HG03095 (cell line): ENCODE data around the gene MCM5.
"Not testable (repeated sequence)": the region's sequence is repeated elsewhere in the genome, so short reads cannot be mapped to it uniquely, and the experiment has no call there.

ENCODE experiments used
- ATAC-seq: cut with Tn5 transposase; IDR thresholded peaks from one replicate; pipeline ENCODE4 v1.9.1; 2021; ENCODE audit warnings: moderate library complexity; ENCODE audit not compliant: unreplicated experiment

The MCM5 gene

DNA sequence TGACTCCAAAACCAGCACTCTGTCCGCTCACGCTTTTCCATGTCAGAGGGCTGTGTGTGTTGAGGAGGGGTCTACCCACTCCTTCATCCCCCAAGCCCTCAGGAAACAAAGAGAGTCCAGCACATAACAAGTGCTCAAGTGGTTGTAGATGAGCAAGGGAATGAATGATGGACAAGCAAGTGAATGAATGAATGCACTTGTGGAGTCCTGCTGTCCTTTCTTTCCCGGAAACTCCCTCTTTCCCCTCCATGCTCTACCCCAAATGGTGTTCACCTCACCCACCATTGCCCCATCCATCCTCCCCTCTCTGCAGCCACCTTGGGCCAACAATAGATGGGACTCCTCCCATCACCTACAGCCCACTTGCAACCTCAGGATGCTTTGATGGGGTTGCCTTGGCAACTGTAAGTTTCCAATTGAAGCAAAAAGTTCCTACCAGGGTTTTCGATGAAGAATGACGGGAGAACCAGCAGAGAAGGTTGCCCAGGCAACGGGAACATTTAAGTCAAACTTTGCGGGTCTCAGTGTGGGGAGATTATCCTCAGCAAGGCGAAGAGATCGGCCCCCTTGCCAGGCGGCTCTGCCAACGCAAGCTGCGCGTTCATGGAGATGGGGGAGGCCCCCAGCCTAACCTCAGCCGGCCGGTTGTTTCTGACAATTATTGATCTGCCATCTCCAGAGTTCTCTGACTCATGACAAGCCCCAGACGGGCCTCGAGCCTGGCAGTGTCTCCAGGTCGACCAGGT, 51.1 kb downstream of the MCM5 start:
- no peak for ATAC-seq

GRCh38 chr22:35451592-35451991, 51.7 kb downstream of the MCM5 start:
- ATAC-seq = no peak

DNA sequence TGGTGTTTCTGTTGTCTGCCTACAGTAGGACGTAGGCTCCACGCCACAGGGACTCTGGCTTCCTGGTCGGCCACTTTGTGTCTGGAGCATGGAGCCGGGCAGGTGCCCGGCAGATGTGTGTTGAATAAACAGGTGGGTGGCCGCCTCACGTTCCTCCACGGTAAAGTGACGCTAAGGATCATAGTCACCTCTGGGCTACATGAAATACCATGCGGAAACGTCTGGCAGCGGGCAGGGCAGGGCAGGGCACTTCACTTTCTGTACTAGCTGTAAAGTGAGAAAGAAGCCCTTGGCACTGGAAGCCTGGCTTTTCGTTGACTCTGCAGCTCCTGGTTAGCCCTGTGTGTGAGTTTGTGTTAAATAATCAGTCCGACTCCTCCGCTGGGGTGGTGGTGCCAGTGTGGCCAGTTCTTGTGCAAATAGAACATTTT, 52.4 kb downstream of the MCM5 start:
- no peak for ATAC-seq

GRCh38 chr22:35452810-35453743, 53.1 kb downstream of the MCM5 start:
- ATAC-seq = no peak

GRCh38 chr22:35454416-35455054, 54.6 kb downstream of the MCM5 start:
- ATAC-seq = no peak

GRCh38 chr22:35455529-35455928, 55.6 kb downstream of the MCM5 start:
- ATAC-seq = no peak

- ATAC-seq = no peak
Measured at GRCh38 chr22:35456757-35457156, 56.8 kb downstream of the MCM5 start.

GRCh38 chr22:35457729-35458546, 58.0 kb downstream of the MCM5 start:
- ATAC-seq = no peak

GRCh38 chr22:35458547-35459422, 58.8 kb downstream of the MCM5 start:
- ATAC-seq = no peak

DNA sequence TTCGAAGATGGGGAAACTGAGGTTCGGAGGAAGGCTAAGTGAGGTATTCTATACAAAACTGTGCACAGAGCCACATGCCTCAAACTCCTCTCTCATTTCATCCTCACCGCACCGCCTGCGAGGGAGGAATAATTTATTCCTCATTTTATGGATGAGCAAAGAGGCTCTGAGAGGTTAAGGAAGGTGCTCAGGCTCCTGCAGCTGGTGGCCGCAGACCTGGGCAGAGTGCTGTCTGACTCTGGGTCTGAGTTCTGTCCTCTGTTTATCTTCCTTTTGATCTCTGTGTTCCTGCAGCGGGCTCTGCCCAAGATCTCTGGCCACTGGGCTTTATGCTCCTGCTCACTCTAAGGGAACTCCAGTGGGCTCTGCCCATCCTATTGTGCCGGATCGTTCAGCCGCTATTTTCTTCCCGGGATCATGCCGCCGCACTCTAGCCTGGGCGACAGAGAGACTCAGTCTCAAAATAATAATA, 59.5 kb downstream of the MCM5 start:
- ATAC-seq = no peak

DNA sequence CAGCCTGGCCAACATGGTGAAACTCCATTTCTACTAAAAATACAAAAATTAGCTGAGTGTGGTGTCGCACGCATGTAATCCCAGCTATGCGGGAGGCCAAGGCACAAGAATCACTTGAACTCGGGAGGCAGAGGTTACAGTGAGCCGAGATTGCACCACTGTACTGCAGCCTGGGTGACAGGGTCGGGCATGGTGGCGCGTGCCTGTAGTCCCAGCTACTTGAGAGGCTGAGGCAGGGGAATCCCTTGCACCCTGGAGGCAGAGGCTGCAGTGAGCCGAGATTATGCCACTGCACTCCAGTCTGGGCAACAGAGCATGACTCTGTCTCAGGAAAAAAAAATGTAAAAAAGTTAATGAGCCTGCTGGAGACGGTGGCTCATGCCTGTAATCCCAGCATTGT, 60.0 kb downstream of the MCM5 start:
- not testable (repeated sequence) for ATAC-seq

- no peak for ATAC-seq
Measured at GRCh38 chr22:35460688-35461087, 60.7 kb downstream of the MCM5 start.

- no peak for ATAC-seq
Measured at GRCh38 chr22:35462498-35463230, 62.7 kb downstream of the MCM5 start.

DNA sequence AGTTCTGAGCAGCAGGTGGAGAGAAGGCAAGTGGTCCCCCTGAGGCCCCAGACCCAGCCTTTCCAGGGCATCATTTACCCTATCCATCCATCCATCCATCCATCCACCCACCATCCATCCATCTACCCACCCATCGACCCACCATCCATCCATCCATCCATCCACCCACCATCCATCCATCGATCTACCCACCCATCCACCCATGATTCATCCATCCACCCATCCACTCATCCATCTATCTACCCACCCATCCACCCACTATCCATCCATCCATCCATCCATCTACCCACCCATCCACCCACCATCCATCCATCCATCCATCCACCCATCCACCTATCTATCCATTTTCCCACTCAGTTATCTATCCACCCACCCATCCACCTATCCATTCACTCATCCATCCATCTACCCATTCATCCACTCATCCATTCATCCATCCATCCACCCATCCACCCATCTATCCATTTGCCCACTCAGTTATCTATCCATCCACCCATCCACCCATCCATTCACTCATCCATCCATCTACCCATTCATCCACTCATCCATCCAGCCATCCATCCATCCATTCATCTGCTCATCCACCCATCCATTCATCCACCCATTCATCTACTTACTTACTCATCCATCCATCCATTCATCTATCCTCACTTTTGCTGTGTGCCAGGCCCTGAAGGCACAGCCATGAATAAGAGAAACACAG, 63.4 kb downstream of the MCM5 start:
- no peak for ATAC-seq

- ATAC-seq = no peak
Measured at GRCh38 chr22:35464399-35464798, 64.5 kb downstream of the MCM5 start.

GRCh38 chr22:35465109-35465701, 65.3 kb downstream of the MCM5 start:
- no peak for ATAC-seq

GRCh38 chr22:35467681-35468434, 67.9 kb downstream of the MCM5 start:
- no peak for ATAC-seq
